ENCODE measurements around the gene SDC1. TPM values are rescaled to one million over a fixed set of nuclear protein-coding genes. Genes with fewer than 3 reads are reported as not detected.

SDC1 gene
- total RNA-seq, 1 donor from 2014 or later = 0.32 TPM

DNA sequence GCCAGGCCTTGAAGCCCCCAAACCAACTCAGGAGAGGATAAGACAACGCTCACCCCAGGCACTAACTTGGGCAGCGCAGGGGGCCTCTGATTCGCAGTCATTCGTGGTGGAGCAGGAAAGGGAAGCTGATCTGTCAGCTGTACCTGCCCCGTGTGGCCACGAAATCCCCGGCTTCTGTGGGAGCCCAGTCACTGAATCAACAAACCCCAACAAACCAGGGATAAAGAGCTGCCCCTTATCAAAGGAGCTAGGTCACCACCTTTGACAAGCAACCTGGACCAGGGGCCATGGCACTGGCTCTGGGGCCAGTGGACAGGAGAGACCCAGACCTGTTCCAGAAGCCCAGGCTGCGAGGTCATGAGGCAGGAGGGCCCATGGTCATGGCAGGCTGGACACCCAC lies 14.5 kb downstream of the SDC1 start:
- Histone ChIP-seq H3K4me1 (no peaks in the 10 kb centered on the region), H3K36me3 (no peaks in the 10 kb centered on the region), H3K27ac (no peak overlapping the region), H3K9me3 (no peaks in the 10 kb centered on the region), H3K4me3 (no peak overlapping the region), H3K27me3 (no peaks in the 10 kb centered on the region)
- DNase-seq (ENCODE audit: low spot score in 2 of 2) = no peak
- intact Hi-C loops (cut with DNase I) = no loop called here
- no peak for TF ChIP-seq CTCF (IDR thresholded peaks at IDR 0.05)

DNA sequence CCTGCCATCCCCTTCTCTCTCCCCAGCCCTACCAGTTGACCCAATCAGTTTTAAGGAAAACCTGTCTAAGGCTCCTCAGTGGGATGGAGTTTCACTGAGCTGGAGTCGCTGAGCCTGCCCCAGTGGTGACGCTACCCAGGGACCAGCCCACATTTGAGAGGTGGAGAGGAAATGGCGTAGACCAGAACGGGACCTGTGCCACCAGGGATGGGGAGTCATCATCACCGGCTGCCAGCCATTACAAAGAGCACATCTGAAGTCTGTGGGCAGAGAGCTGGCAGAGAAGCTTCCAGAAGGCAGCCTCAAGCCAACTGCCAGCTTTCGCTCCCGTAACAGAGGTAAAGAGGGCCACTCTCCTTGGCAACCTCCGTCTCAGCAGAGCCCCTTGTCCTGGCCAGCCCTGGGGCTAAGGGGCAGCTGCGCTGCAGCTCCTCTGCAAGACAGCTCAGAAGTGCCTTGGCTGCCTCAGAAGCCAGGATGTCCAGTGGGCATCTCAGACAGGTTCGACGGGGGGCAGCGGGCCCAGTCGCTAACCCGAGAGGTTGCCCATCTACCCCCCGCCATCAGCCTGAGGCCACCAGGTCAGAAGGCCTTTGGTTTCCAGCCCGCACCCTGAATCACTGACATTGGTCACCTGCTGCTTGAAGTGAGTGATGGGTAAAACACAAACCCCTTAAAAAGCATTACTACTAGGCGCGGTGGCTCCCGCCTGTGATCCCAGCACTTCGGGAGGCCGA lies 15.4 kb downstream of the SDC1 start:
- Histone ChIP-seq H3K4me3 (no peak overlapping the region), H3K4me1 (no peaks in the 10 kb centered on the region), H3K27me3 (no peaks in the 10 kb centered on the region), H3K9me3 (no peaks in the 10 kb centered on the region), H3K36me3 (no peaks in the 10 kb centered on the region), H3K27ac (no peak overlapping the region)
- intact Hi-C loops (cut with DNase I) = no loop called here
- no peak for TF ChIP-seq CTCF (IDR thresholded peaks at IDR 0.05)
- DNase-seq (ENCODE audit: low spot score in 2 of 2) = no peak

DNA sequence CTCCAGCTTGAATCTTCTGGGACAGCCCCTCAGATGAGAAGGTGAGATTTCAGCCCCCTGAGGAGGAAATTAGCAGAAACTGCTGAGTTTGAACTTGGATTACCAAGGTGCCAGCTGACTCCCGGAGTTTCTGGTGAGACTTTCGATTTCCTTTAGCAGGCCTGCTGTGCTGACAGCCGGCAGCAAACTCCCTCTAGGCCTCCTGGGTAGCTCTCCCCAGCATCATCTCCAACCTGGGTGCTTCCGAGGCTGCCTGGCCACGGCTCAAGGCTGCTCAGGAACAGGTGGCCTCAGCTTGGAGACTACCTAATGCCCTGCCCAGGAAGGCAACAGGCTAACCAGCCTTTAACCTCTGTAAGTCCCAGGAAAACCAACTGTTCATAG lies 16.5 kb downstream of the SDC1 start:
- no peaks in the 10 kb centered on the region for H3K36me3 ChIP-seq
- no peak overlapping the region for H3K27ac ChIP-seq
- intact Hi-C loops (cut with DNase I) = no loop called here
- H3K27me3 ChIP-seq = no peaks in the 10 kb centered on the region
- TF ChIP-seq CTCF (IDR thresholded peaks at IDR 0.05) = no peak
- no peak overlapping the region for H3K4me3 ChIP-seq
- DNase-seq (ENCODE audit: low spot score in 2 of 2) = no peak
- no peaks in the 10 kb centered on the region for H3K9me3 ChIP-seq
- no peaks in the 10 kb centered on the region for H3K4me1 ChIP-seq

DNA sequence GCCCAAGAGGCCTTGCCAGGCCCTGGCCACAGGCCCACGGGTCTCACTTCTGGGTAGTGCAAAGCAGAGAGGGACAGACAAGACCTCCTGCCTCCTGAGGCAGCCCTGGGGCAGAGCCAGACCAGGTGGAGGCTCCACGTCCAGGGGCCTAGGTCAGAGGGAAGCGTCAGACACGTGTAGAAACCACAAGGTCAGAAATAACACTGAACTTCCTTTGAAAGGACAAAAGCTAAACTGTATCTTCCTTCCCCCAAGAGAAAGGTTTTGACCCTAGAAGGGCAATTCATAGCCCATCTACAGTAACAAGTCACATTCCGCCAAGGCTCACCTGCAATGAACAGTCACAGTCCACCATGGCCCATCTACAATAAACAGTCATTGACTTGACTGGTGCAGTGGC lies 17.9 kb downstream of the SDC1 start:
- Histone ChIP-seq H3K27ac (no peak overlapping the region), H3K4me3 (no peak overlapping the region), H3K4me1 (no peaks in the 10 kb centered on the region), H3K27me3 (no peaks in the 10 kb centered on the region), H3K36me3 (no peaks in the 10 kb centered on the region), H3K9me3 (no peaks in the 10 kb centered on the region)
- intact Hi-C loops (cut with DNase I) = no loop called here
- DNase-seq (ENCODE audit: low spot score in 2 of 2) = no peak
- TF ChIP-seq CTCF (IDR thresholded peaks at IDR 0.05) = no peak

DNA sequence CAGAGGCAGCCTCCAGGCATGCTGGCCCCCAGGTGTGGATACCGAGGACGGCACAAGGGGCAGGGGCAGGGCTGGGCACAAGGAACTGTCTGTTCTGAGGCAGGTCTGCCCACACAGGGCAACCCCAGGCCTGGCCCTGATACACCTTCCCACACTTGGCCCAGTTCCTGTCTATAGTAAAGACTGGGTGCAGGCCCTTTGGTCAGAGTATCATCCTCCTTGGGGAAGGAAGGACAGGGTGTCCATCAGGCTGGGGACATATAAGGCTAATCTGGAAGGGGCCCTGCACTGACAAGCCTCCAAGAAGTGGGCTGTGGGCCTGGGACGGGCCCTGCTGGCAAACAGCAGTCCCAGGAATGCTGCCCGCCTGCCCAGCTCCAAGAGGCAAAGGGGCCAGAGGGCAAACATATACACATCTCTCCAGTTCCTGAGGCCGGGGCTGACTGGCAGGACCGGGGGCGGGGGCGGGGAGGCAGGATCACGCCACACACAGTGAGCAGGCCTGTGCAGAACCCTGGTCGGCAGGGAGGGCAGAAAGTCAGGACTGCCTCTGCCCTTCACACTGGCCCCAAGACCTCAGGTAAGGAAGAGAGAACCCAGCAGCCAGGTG lies 18.9 kb downstream of the SDC1 start:
- no peaks in the 10 kb centered on the region for H3K4me1 ChIP-seq

More for the DNA sequence above, 18.9 kb downstream of the SDC1 start:
- no peak for TF ChIP-seq CTCF (IDR thresholded peaks at IDR 0.05)
- H3K9me3 ChIP-seq = no peaks in the 10 kb centered on the region
- no peak overlapping the region for H3K4me3 ChIP-seq
- intact Hi-C loops (cut with DNase I) = no loop called here
- DNase-seq (ENCODE audit: low spot score in 2 of 2) = no peak
- no peaks in the 10 kb centered on the region for H3K36me3 ChIP-seq
- no peaks in the 10 kb centered on the region for H3K27me3 ChIP-seq
- no peak overlapping the region for H3K27ac ChIP-seq
